GM15510 (cell line): ENCODE data around the gene SEMA6C.

ENCODE experiments used
- POLR2A ChIP-seq: IDR thresholded peaks from 3 replicates; pipeline ENCODE4 v1.6.1; 2011; ENCODE audit warnings: borderline replicate concordance; ENCODE audit not compliant: insufficient read length; ENCODE audit errors: extremely low read depth

Gene SEMA6C

DNA sequence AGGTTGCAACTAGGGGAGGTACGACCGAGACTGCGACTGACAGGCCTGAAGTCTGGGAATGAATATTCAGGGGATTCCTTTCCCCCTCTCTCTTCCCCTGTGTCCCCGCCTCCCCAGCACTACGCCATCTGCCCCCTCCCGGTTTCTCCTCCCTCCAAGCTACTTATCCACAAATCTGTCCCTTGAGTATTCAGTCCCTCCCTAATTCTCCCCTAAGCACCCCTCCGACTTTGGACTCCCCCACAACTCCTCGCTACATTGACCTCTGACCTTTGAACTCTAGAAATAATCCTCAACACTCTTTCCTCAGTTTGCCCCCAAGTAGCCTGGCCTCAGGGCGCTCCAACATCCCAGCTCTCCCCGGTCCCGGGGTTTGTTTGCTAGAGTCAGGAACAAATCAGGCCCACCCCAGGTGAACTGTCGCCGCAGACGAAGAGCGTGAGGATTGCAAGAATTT, 18.9 kb upstream of the SEMA6C start:
- no peak for TF ChIP-seq POLR2A

DNA sequence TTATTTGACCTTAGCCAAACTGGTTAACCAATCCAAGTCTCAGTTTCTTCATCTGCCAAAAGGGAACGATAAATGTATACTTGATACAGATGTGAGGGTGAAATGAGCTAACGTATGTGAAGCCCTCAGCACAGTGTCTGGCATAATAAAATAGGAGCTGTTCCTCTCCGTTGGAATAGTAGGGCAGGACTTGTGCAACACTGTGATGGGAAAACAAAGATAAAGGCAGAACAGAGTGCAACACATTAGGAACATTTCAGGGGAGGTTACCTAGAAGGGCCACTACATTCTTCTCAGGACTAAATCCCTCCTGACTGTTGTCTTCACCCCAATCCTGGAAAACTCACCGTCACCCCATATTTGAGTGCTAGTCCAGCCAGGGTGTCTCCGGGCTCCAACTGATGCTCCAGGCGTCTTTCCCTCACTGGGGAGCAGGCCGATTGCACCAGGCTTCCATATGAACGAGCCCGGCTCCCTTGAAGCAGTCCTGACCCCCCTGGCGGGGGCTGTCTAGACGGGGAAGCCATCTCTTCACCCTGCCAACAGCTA, 18.4 kb upstream of the SEMA6C start:
- no peak for TF ChIP-seq POLR2A

DNA sequence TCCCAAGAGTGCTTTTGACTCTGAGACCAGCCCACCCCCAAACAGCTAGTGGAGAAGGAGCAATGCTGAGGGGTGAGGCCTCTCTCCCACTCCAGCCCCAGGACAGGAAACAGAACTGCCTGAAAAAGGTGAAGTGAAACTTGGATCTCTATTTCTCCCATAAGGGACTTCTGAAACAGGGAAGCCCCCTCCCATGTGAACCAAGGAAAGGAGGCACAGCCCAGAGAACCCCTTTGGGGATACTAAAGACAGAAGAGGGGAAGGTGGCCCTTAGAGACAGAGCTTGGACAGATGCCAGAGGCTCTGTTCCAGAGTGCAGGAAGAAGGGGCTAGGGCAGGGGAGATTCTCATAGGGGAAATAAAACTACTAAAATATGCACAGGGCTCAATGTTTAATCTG, 12.9 kb upstream of the SEMA6C start:
- TF ChIP-seq POLR2A, result no peak

DNA sequence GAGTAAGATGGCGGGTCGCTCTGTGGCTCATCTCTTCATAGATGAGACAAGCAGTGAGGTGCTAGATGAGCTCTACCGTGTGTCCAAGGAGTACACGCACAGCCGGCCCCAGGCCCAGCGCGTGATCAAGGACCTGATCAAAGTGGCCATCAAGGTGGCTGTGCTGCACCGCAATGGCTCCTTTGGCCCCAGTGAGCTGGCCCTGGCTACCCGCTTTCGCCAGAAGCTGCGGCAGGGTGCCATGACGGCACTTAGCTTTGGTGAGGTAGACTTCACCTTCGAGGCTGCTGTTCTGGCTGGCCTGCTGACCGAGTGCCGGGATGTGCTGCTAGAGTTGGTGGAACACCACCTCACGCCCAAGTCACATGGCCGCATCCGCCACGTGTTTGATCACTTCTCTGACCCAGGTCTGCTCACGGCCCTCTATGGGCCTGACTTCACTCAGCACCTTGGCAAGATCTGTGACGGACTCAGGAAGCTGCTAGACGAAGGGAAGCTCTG, 12.4 kb upstream of the SEMA6C start:
- no peak for TF ChIP-seq POLR2A

DNA sequence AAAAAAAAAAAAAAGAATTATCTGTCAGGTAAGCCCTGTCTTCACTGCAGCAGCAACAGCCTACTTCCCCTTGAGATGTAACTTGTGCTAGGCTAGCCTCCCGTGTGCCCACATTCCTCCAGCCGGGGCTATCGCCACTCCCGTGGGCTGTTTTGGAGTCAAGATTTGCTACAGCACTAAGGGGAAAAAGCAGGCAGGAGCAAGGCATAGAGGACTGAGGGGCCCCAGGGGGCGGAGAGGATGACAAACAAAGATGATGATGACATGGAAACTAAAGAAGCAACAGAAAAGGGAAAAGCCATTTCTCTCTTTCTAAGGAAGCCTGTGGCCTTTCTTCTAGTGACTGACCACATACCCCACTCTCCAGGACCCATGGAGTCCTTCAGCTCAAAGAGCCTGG, 11.9 kb upstream of the SEMA6C start:
- TF ChIP-seq POLR2A, result no peak

DNA sequence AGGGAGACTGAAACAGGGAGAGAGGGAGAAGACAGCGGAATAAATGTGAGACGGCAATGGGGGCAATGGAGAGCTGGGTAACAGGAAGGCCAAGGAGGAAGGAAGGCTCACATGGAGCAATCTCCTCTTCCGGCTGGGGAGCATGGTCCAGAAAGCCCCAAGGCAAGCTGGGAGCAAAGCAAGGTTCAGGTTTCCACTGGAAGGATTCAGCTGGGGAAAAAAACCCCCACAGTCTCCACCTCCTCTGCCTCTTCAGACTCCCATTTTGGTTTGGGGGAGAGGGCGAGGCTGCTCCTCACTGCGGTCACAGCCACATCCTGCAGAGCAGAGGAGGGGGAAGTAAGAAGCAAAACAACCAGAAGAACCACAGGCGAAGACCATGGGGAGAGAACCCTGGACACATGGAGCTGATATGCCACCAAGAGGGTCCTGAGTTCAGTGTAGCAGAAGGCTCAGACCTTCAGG, 10.7 kb upstream of the SEMA6C start:
- no peak for TF ChIP-seq POLR2A

DNA sequence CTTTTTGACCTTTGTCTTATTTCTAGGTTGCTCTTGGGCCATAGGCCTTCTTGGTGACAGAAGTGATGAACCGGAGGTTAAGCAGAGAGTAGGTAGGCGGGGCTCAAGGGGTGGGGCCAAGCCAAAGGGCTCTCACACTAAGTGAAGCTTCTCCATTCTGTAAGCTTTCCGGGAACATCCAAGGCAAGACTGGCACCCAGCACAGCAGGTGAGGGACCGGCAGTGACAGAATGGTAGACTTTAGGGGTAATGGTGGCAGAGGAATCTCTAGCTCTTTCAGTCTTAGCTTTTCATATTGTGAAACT, 10.0 kb upstream of the SEMA6C start, which contains the start of gene TNFAIP8L2:
Gene TNFAIP8L2 (plus strand): TSS at position 135 of the 305 bp plus-strand sequence. CDS start 2,049 bp downstream, outside the sequence.
- peak; percentile 30 for TF ChIP-seq POLR2A

DNA sequence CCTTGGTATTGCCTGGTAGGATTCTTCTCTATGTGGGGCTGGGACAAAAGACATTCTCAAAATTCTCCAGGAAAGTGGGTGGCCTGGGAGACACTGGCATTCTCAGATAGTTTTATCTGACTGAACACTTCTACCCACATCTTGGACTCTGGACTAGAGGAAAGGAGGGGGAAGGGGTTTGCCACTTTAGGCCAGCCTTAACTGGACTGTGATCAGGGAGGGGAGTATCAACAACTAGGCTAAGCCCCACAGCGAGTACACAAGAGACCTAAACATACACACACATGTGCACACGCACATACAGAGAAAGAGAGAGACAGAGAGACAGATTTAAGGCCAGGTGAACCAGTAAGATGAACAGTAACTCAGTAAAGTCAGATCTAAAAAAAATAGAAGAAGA, 1.2 kb upstream of the SEMA6C start:
- TF ChIP-seq POLR2A, result no peak

DNA sequence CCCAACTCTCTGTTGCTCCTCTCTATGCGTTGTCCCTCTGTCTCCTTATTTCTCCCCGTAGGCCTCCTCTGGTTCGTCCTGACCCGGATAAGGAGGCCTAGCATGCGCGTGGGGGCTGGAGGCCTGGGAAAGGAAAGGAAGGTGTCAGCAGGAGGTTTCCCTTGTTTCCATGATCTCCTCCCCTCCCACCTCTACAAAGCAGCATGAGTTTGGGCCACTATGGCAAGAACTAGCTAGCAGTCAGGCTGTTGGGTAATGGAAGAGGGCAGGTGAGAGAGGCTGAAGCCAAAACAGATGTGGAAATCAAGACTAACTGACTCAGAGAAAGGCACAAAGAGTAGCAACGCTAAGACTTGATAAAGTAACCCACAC, 687 bp upstream of the SEMA6C start:
- TF ChIP-seq POLR2A, result no peak

DNA sequence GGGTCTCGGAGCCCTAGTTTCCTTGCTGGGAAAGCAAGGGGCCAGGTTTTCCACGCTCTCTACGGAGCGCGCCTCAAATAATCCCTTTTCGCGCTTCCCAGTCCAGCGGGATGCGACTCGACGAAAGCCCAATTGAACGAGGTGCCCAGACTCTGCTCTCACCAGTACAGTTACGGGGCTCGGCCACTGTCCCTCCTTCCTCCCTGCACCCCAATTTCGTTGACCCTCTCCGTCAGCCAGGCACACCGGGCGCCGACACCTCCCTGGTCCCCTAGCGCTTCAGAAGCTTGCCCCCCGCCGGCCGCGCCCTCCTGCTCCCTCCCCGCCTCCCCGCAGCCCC, 389 bp downstream of the SEMA6C start:
- no peak for TF ChIP-seq POLR2A

DNA sequence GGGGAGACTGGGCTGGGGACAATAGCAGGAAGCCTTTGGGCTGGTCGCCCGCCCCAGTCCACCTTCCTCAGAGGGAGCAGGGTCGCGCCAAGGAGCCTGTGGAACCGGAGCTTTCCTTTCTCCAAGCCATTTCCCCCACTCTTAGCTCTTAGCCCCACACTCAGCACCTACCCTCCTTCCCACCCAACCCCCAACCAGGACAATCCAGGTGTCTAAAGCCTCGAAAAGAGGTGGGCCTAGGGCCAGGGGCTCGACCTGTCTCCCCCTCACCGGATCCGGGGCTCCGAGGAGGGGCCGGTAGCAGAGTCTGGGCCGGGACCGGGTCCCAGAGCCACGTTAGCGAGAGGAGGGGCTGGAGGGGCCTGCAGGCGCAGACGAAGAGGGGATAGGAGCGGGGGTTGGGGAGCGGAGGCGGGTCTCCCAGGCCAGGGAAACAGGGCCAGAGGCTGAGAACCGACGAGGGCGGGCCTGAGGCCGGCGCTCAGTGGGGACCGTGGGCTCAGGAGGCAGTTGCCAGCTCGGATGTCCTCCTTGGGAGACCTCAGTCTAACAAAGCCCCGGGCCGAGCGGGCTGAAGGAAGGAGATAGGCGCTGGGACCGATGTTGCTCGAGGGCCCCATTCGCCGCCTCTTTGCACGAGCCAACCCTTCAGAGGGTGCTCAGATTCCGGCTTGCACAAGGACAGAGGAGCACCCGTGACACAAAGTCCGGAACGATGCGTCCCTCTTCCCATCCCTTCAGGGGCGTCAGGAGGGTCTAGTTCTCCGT, 943 bp downstream of the SEMA6C start:
- no peak for TF ChIP-seq POLR2A

DNA sequence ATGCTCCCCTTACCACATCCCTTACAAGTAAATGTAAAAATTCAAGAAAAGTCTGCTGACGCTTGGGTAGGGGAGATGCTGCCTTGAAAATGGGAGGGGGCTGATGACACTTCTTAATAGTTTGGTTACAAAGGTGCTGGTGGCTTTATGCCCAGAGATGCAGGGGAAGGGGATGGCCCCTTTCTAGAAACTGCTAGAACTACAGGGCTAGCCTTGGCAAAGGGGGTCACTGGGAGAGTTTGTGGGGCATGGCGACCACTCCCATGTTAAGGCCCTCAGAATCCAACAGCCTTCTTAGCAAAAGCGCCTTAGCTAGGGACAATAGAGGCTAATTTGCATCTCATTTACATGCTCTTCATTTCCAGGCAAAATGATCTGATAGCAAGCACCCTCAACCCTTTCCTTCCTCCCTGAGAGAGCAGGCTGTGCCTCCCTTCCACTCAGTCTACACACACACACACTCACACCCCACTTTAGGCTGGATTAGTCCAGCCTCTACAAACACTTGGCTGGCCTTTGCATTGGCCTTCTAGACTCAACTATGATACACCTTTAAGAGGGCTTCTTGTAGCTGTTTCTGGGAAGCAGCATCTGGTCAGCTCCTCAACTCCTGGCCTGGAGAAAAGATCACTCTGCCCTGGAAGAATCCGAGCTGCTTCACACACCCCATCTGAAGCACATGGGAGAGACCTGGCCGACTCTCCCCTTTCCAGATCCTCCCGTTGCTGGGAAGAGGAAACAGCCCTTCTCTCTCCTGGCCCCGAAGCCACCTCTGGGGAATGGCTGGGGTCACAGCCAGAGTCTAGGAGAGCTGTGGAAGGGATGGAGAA, 1.7 kb downstream of the SEMA6C start:
- TF ChIP-seq POLR2A, result no peak

DNA sequence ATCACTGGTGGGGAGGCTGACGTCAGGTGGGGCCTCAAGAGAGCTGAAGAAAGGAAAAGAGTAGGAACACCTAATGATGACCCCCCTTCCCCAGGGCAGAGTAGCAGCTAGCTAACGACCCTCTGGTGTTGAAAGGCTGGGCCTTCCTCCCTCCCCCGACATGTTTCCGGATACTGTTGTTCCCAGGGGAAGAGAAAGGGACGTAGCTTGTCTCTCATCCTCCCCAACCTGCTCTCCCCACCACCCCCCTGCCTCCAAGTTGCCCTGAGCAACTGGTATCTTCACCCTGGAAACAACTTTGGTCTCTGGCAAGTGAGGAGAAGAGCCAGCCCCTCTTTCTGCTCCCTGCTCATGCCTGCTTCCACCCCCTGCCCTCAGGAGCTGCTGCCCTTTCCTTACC, 2.4 kb downstream of the SEMA6C start:
- no peak for TF ChIP-seq POLR2A

DNA sequence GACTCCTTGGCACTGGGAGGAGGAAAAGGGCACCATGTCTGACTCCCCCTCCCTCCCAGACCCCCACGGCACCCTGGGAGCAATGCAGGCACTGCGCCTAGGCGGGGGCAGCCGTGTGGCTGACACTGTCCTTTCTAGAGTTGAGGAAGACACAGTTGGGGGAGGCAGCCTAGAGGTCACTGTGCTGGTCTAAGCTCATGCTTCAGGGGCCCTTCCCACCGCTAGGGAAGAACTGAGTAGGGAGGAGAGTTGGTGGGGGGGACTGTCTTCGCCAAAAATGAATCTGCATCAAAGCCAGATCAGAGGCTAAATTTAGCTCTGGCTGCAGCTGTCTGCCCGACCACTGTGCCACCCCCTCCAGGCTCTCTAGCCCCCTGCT, 3.4 kb downstream of the SEMA6C start:
- no peak for TF ChIP-seq POLR2A

DNA sequence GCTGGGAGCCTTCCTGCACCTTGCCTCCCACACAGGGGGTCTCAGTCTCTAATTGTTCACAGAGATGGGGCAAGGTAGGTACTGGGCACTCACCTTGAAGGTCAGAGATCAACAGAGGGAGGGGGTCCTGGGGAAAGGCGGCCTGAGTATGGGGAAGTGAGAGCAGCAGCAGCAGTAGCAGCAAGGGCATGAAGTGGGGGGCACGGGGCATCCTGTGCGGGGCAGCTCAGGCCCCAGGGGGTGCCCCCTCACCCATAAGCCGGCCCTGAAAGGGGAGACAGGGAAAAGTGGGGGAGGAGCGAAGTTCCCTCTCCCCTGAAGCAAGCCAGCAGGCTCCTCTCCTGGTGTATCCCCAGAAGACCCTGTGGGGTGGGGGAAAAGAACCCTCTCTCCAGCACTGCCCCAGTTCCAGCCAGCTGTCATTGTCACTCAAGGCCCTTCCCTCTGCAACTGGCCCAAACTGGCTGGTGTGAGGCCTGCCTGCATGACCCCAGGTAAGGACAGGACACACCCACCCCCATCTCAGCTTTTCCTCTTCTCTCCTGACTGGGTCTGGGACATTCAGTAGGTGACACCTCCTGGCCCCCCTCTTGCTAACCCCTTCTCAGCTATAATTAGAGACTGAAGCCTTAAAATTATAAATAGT, 3.9 kb downstream of the SEMA6C start:
- no peak for TF ChIP-seq POLR2A
